BJ (cell line): Measurements from ENCODE around the gene HDAC9. TPM values are rescaled to one million over a fixed set of nuclear protein-coding genes. Genes with fewer than 3 reads are reported as not detected.

Source experiments
- CTCF ChIA-PET: fragments of 350-600 bp; formaldehyde crosslinking; extraction: SDS; loops from one replicate; lab custom pipeline; 2021; ENCODE audit warnings: antibody characterized with exemption, inconsistent platforms; lab: Yijun Ruan, JAX
- POLR2A ChIA-PET: fragments of 300-600 bp; sonication (Branson Sonifier 250); formaldehyde crosslinking; extraction: SDS; loops from one replicate; lab custom pipeline; 2021; ENCODE audit warnings: antibody characterized with exemption; lab: Charles Lee
- DNase-seq: peaks from one replicate; pipeline ENCODE4 v3.0.0-alpha.2; 2011; ENCODE audit warnings: low read depth
- H3K27me3 ChIP-seq: 2 replicates; pipeline ENCODE4 v1.6.0; 2011; ENCODE audit warnings: low read length; ENCODE audit not compliant: control insufficient read depth, insufficient read depth
- H3K36me3 ChIP-seq: 2 replicates; pipeline ENCODE4 v1.5.1; 2011; ENCODE audit warnings: low read length; ENCODE audit not compliant: control insufficient read depth, insufficient read depth
- H3K4me3 ChIP-seq: 2 replicates; pipeline ENCODE4 v1.5.1; 2011; ENCODE audit warnings: low read depth, mild to moderate bottlenecking, control low read depth, low read length
- polyA plus RNA-seq: library from polyadenylated mRNA; depleted of rRNA; stranded (reverse); fragments of >200 nt; gene quantifications from 2 replicates; pipeline ENCODE4 v1.2.3, GENCODE V29; 2011
- TF ChIP-seq, protein P1 (sequence below): IDR thresholded peaks from 2 replicates; pipeline ENCODE4 v1.5.1; 2011; ENCODE audit warnings: low read depth, mild to moderate bottlenecking, control low read depth, inconsistent platforms, low read length, moderate library complexity; ENCODE audit not compliant: insufficient read depth

Gene HDAC9
- polyA plus RNA-seq, 1 experiment, result 14.7 TPM

GRCh38 chr7:18497082-18497481, 1.5 kb downstream of the HDAC9 start:
- ChIA-PET CTCF (interaction anchor here (0.8 to 3.6 kb wide), 5 partner anchors 12 to 145 kb away, joined by 3 to 9 read pairs (median 3); no protein-coding TSS in a partner anchor), POLR2A (no interaction called here)
- TF ChIP-seq, protein P1, sequence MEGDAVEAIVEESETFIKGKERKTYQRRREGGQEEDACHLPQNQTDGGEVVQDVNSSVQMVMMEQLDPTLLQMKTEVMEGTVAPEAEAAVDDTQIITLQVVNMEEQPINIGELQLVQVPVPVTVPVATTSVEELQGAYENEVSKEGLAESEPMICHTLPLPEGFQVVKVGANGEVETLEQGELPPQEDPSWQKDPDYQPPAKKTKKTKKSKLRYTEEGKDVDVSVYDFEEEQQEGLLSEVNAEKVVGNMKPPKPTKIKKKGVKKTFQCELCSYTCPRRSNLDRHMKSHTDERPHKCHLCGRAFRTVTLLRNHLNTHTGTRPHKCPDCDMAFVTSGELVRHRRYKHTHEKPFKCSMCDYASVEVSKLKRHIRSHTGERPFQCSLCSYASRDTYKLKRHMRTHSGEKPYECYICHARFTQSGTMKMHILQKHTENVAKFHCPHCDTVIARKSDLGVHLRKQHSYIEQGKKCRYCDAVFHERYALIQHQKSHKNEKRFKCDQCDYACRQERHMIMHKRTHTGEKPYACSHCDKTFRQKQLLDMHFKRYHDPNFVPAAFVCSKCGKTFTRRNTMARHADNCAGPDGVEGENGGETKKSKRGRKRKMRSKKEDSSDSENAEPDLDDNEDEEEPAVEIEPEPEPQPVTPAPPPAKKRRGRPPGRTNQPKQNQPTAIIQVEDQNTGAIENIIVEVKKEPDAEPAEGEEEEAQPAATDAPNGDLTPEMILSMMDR, result no peak
- no peak for DNase-seq
- no peaks in the 10 kb centered on the region for H3K36me3 ChIP-seq
- H3K27me3 ChIP-seq, result no peaks in the 10 kb centered on the region
- no peak overlapping the region for H3K4me3 ChIP-seq

- POLR2A ChIA-PET, result no interaction called here
Observed at GRCh38 chr7:18497800-18498199, 2.3 kb downstream of the HDAC9 start.

GRCh38 chr7:18498341-18498740, 2.8 kb downstream of the HDAC9 start:
- TF ChIP-seq, protein P1, result no peak
- Histone ChIP-seq H3K4me3 (no peak overlapping the region), H3K27me3 (no peaks in the 10 kb centered on the region), H3K36me3 (no peaks in the 10 kb centered on the region)
- CTCF ChIA-PET, result interaction anchor here (0.5 kb wide), 1 partner anchor 89 kb away, joined by 6 read pairs; no protein-coding TSS in a partner anchor
- POLR2A ChIA-PET, result no interaction called here
- DNase-seq, result no peak

More at GRCh38 chr7:18497800-18498199, 2.3 kb downstream of the HDAC9 start:
- CTCF ChIA-PET, result interaction anchor here (0.8 to 3.6 kb wide), 3 partner anchors 13 to 95 kb away, joined by 3 to 8 read pairs (median 3); no protein-coding TSS in a partner anchor
- H3K4me3 ChIP-seq, result no peak overlapping the region
- no peak for DNase-seq
- TF ChIP-seq, protein P1, result no peak
- no peaks in the 10 kb centered on the region for H3K36me3 ChIP-seq
- no peaks in the 10 kb centered on the region for H3K27me3 ChIP-seq

GRCh38 chr7:18499407-18500177, 4.0 kb downstream of the HDAC9 start:
- ChIA-PET CTCF (no interaction called here), POLR2A (no interaction called here)
- Histone ChIP-seq H3K36me3 (no peaks in the 10 kb centered on the region), H3K4me3 (no peak overlapping the region), H3K27me3 (no peaks in the 10 kb centered on the region)
- no peak for DNase-seq
- TF ChIP-seq, protein P1, result no peak

DNA sequence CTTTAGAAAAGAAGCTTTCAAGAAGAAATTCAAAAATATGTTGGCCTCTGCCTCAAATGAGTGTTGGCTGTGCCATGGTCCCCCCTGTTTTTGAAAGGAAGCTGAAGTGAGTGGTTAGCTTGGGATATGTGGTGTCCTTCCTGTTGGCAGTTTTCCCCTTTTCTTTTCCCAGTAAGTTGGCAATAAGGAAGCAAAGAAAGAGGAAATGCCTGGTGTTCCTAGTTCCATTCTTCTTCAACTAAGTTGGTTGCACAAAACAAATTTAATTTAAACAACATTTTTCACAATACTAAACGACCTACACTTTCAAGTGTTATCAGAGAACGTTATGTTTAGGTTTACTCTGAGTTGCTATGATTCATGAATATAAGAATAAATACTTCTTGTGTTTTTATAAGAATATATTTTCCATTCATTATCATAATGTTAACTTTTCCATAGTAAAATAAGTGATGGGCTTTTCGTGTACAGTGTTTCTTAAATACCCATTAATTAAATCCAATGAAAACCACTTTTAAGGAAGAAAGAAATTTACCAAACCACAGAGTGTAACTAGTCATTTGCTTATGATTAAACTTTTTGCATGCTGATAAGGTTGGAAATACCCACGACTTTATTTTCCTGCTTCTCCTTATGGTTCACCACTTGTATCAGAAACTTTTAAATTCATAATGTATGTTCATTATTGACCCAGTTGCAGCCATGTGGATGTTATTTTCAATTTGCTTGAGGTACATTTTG, 7.7 kb downstream of the HDAC9 start:
- TF ChIP-seq, protein P1, result no peak
- no peak overlapping the region for H3K4me3 ChIP-seq
- ChIA-PET CTCF (interaction anchor here (0.5 kb wide), 1 partner anchor 163 kb away, joined by 3 read pairs; no protein-coding TSS in a partner anchor), POLR2A (no interaction called here)
- no peaks in the 10 kb centered on the region for H3K36me3 ChIP-seq
- no peaks in the 10 kb centered on the region for H3K27me3 ChIP-seq
- DNase-seq, result no peak
